Panc1 (cell line): ENCODE measurements around the gene PCDH15.

Experiments
- CTCF ChIP-seq: fragments of 450-650 bp; IDR thresholded peaks from 2 replicates; pipeline ENCODE4 v1.5.1; 2017; ENCODE audit warnings: mild to moderate bottlenecking
- POLR2AphosphoS5 ChIP-seq: IDR thresholded peaks from 2 replicates; pipeline ENCODE4 v1.6.1; 2012; ENCODE audit warnings: mild to moderate bottlenecking, low read depth, low read length, moderate library complexity
- SIN3A ChIP-seq: IDR thresholded peaks from 2 replicates; pipeline ENCODE4 v1.6.1; 2012; ENCODE audit warnings: low read depth, mild to moderate bottlenecking, low read length, moderate library complexity, borderline replicate concordance; ENCODE audit not compliant: insufficient read depth
- TCF7L2 ChIP-seq: IDR thresholded peaks from 2 replicates; pipeline ENCODE4 v1.6.1; 2011; ENCODE audit warnings: mild to moderate bottlenecking, low read depth, low read length, inconsistent platforms
- TF ChIP-seq, protein P1 (sequence below), 2 experiments: IDR thresholded peaks; 2 replicates each; pipeline ENCODE4 v1.6.1; 2011 to 2012; ENCODE audit warnings: low read depth in 2 of 2, control low read depth in 1 of 2, low read length in 1 of 2, mild to moderate bottlenecking in 1 of 2, moderate library complexity in 1 of 2; ENCODE audit not compliant: insufficient read depth in 1 of 2

DNA sequence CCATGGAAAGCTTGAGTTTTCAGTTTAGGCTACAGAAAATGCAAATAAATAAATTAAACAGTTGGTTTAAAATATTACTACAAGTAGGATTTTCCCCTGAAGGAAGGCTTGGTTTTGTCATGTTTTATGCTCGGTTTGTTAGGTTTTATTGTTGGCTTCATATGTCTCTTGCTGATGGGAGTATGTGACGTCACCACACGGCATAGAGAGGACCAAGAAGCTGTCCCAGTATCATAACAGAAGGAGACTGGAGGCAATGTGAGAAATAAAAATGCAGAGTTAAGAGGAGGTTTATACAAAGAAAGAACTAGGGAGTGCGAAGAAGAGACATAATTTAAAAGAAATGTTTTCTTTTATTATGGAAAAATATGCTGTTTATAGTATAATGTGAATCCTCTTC, 24.4 kb downstream of the PCDH15 start:
- TF ChIP-seq POLR2AphosphoS5 (no peak), CTCF (no peak), SIN3A (no peak), TCF7L2 (no peak)
- TF ChIP-seq, protein P1, sequence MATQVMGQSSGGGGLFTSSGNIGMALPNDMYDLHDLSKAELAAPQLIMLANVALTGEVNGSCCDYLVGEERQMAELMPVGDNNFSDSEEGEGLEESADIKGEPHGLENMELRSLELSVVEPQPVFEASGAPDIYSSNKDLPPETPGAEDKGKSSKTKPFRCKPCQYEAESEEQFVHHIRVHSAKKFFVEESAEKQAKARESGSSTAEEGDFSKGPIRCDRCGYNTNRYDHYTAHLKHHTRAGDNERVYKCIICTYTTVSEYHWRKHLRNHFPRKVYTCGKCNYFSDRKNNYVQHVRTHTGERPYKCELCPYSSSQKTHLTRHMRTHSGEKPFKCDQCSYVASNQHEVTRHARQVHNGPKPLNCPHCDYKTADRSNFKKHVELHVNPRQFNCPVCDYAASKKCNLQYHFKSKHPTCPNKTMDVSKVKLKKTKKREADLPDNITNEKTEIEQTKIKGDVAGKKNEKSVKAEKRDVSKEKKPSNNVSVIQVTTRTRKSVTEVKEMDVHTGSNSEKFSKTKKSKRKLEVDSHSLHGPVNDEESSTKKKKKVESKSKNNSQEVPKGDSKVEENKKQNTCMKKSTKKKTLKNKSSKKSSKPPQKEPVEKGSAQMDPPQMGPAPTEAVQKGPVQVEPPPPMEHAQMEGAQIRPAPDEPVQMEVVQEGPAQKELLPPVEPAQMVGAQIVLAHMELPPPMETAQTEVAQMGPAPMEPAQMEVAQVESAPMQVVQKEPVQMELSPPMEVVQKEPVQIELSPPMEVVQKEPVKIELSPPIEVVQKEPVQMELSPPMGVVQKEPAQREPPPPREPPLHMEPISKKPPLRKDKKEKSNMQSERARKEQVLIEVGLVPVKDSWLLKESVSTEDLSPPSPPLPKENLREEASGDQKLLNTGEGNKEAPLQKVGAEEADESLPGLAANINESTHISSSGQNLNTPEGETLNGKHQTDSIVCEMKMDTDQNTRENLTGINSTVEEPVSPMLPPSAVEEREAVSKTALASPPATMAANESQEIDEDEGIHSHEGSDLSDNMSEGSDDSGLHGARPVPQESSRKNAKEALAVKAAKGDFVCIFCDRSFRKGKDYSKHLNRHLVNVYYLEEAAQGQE (IDR thresholded peaks at IDR 0.05; ENCODE audit: insufficient read depth in 1 of 2, low read depth in 2 of 2, low read length in 1 of 2), result no peak
